Measurements from ENCODE around the gene CHRNA7. TPM values are rescaled to one million over a fixed set of nuclear protein-coding genes. Genes with fewer than 3 reads are reported as not detected.
"Not testable (repeated sequence)": the region's sequence is repeated elsewhere in the genome, so short reads cannot be mapped to it uniquely, and the experiment has no call there.

The CHRNA7 gene
- total and polyA plus RNA-seq, 2 donors: 2.0 to 3.8 TPM

DNA sequence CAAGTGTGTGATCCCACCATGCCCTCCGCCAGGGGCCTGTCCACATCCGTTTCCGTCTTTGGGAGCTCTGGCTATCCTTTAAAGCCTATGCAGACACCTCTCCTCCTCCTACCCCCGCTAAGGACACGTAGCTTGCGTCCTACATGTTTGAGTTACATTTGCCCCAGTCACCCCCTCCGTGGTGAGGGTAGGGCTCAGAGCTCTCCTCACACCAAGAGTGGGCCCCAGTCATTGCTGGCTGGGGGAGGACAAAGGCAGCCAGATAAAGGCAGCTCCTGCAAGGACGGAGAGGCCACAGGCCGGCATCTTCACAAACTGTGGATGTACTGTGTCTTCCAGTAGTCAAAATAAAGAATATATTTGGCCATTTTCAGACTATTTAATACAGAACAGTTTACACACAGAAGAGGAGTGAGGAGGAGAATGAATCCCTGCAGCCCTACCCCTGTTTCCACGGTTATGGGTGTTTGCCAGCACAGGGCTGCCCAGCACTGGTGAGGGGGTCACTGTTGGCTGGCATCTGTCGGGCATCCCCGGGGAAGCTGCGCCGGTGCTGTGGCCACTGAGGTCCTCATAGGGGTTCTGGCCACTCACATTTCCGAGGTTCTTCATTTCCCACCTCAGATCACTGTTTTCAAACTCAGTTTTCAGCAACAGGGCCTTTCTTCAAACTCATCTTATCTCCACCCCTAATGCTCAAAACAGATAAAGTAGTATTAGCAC lies 118.7 kb downstream of the CHRNA7 start:
- H3K36me3 ChIP-seq (ENCODE audit: insufficient read depth): no peaks in the 10 kb centered on the region

DNA sequence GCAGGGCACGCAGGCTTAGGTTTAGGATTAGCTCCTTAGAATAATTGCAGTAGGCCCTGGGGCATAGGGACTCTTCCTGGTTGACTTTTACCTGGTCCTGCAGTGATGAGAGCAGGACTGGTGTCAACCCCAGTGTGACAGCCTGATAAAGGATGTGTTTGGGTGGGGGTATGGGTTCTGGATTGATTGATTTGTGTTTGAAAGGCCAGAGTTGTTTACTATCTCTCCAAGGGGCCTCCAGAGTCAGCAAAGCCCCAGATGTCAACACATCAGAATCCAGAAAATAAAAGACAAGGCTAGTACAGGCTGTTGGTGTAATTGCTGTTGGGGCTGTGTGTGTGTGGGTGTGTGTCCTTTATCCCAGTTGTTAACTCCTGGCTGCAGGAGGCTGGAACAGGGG lies 122.3 kb downstream of the CHRNA7 start:
- WGBS: 50% methylated on average over 1 of the region's 1 CpG
- Histone ChIP-seq H3K36me3 (ENCODE audit: insufficient read depth) (no peaks in the 10 kb centered on the region), H3K4me1 (ENCODE audit: insufficient read depth) (no peaks in the 10 kb centered on the region), H3K4me3 (ENCODE audit: low read depth, low read length) (no peak overlapping the region), H3K27ac (ENCODE audit: low read depth) (no peak overlapping the region)
- no peak for DNase-seq (ENCODE audit: extremely low spot score)

More for the DNA sequence above, 118.7 kb downstream of the CHRNA7 start:
- Histone ChIP-seq H3K4me3 (ENCODE audit: low read depth, low read length) (no peak overlapping the region), H3K27ac (ENCODE audit: low read depth) (no peak overlapping the region), H3K4me1 (ENCODE audit: insufficient read depth) (no peaks in the 10 kb centered on the region)
- 68% methylated on average over 15 of the region's 15 CpGs for WGBS
- DNase-seq (ENCODE audit: extremely low spot score): no peak

DNA sequence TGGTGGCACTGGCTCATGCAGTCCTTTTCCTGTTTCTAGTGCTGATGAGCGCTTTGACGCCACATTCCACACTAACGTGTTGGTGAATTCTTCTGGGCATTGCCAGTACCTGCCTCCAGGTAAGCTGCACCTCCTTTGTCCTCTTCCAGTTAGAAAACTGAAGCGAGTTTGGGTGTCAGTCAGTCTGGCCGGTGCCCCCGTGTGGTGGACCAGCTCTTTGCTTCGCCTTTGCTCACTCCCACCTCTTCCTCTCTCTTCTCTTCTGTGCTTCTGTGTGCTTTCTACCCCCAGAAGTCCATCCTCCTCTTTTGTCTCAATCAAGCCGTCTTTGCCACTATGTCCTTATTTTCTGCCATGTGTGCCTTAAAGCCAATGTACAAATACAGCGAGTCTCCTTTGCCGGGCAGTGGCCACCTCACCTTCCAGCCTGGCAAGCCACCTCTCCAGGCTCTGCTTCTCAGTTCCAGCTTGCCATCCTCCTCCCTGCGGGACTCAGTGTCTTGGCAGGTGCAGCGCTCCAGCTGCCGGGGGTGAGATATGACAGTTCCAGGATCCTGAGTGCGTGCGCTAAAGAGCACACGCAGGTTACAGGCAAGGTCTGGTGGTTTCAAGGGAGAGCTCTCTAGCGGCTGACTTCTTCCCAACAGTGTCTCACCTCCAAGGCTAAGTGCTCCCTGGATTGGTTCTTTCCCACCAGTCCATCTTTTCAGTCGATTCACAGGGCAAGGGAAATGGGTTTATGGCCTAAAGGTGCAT lies 123.7 kb downstream of the CHRNA7 start:
- not testable (repeated sequence) for H3K36me3 ChIP-seq (ENCODE audit: insufficient read depth); H3K4me3 ChIP-seq (ENCODE audit: low read depth, low read length); H3K27ac ChIP-seq (ENCODE audit: low read depth); DNase-seq (ENCODE audit: extremely low spot score); H3K4me1 ChIP-seq (ENCODE audit: insufficient read depth)
- WGBS: no CpG with 5 or more reads among the region's 18 CpGs

DNA sequence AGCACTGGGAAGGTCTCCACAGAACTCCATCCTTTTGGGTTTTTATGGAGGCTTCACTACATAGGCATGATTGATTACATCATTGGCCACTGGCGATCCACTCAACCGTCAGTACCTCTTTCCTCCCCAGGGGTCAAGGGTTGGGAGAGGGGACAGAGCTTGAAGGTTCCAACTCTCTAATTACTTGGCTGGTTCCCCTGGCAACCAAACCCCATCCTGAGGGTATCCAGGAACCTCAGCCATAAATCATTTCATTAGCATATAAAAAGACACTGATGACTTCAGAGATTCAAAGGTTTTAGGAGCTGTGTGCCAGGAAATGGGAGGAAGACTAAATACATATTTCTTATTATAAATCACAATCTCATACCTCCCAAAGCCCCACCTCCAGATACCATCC lies 131.8 kb downstream of the CHRNA7 start:
- H3K36me3 ChIP-seq (ENCODE audit: insufficient read depth); H3K4me1 ChIP-seq (ENCODE audit: insufficient read depth); DNase-seq (ENCODE audit: extremely low spot score); H3K4me3 ChIP-seq (ENCODE audit: low read depth, low read length); H3K27ac ChIP-seq (ENCODE audit: low read depth): not testable (repeated sequence)
- WGBS: no CpG with 5 or more reads among the region's 2 CpGs

DNA sequence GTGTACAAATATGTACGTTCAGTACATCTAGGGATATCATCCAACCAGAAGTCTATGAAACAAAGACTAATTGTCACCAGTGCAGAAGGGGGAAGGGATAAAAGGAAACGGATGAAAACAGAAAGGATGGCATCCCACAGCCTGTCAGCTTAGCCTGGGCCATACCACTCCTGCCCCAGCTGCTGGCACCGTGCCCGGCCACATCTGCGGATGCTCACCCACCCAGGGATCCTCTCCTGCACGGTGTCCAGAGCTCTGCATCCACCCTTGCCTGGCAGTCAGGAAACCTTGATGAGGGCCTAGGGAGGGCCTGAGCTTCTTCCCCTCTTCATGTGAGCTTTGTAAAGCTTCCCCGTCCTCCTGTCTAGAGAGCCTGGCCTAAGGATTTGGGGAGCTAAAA lies 133.8 kb downstream of the CHRNA7 start:
- H3K36me3 ChIP-seq (ENCODE audit: insufficient read depth); H3K4me3 ChIP-seq (ENCODE audit: low read depth, low read length); H3K27ac ChIP-seq (ENCODE audit: low read depth); H3K4me1 ChIP-seq (ENCODE audit: insufficient read depth); DNase-seq (ENCODE audit: extremely low spot score): not testable (repeated sequence)
- no CpG with 5 or more reads among the region's 7 CpGs for WGBS

DNA sequence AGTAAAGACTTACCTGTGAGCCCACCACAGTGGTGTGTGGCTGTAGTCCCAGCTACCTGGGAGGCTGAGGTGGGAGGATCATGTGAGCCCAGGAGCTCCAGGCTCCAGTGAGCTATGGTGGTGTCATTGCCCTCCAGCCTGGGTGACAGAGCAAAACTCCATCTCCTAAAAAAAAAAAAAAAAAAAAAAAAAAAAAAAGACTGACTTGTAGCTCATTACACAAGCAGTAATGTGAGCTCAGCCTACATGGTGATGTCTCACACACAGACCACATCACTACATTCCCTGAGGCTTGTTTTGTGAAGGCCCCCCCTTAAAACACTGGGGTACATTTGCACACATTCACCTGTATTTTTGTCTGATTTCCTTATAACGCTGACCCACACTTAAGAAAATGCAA lies 134.4 kb downstream of the CHRNA7 start:
- H3K36me3 ChIP-seq (ENCODE audit: insufficient read depth); H3K4me1 ChIP-seq (ENCODE audit: insufficient read depth); DNase-seq (ENCODE audit: extremely low spot score); H3K4me3 ChIP-seq (ENCODE audit: low read depth, low read length); H3K27ac ChIP-seq (ENCODE audit: low read depth): not testable (repeated sequence)
- WGBS: no CpG with 5 or more reads among the region's 1 CpG

DNA sequence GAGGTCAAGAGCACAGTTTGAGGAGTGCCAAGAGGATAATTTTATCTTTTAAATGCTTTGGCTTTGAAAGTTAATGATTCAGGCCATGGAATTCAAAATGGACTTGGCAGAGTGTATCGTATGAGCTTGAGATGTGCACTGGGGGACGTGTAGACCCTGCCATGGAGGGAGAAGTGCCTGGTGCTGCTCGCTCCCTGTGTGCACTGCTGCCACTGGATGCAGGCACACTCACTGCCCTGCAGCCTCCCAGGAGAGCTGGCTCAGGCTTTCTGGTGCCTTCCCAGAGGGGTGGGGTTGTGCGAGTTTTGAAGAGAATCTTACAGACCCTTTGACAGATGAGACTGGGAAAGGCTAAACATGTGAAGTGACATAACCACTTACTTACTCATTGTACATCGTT lies 135.5 kb downstream of the CHRNA7 start:
- H3K4me1 ChIP-seq (ENCODE audit: insufficient read depth); DNase-seq (ENCODE audit: extremely low spot score); H3K4me3 ChIP-seq (ENCODE audit: low read depth, low read length); H3K36me3 ChIP-seq (ENCODE audit: insufficient read depth); H3K27ac ChIP-seq (ENCODE audit: low read depth): not testable (repeated sequence)
- 50% methylated on average over 1 of the region's 5 CpGs for WGBS

DNA sequence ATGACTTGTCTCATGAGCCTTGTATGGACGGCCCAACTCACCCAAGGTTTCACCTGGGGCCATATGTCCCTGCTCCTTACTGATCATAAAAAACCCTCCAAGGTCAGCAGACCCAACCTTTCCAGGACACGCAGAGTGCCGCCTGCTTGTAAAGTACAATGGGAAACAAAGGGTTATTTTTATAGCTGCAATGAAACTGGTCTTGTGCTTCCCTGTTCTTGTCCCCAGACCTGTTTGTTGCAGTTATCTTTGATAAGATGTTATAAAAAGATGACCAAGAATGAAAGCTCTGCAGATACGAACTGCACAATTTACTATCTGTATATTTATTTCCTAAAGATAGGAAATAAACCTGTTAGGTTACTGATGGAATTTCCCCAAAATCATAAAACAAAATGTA lies 136.0 kb downstream of the CHRNA7 start:
- H3K4me3 ChIP-seq (ENCODE audit: low read depth, low read length); H3K4me1 ChIP-seq (ENCODE audit: insufficient read depth); H3K36me3 ChIP-seq (ENCODE audit: insufficient read depth); H3K27ac ChIP-seq (ENCODE audit: low read depth); DNase-seq (ENCODE audit: extremely low spot score): not testable (repeated sequence)
- 88% methylated on average over 4 of the region's 4 CpGs for WGBS

DNA sequence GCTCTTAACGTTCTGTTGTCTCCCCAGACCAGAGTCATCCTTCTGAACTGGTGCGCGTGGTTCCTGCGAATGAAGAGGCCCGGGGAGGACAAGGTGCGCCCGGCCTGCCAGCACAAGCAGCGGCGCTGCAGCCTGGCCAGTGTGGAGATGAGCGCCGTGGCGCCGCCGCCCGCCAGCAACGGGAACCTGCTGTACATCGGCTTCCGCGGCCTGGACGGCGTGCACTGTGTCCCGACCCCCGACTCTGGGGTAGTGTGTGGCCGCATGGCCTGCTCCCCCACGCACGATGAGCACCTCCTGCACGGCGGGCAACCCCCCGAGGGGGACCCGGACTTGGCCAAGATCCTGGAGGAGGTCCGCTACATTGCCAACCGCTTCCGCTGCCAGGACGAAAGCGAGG lies 137.6 kb downstream of the CHRNA7 start:
- H3K27ac ChIP-seq (ENCODE audit: low read depth); H3K4me3 ChIP-seq (ENCODE audit: low read depth, low read length); H3K36me3 ChIP-seq (ENCODE audit: insufficient read depth); DNase-seq (ENCODE audit: extremely low spot score); H3K4me1 ChIP-seq (ENCODE audit: insufficient read depth): not testable (repeated sequence)
- over 99% methylated on average over 17 of the region's 35 CpGs for WGBS

DNA sequence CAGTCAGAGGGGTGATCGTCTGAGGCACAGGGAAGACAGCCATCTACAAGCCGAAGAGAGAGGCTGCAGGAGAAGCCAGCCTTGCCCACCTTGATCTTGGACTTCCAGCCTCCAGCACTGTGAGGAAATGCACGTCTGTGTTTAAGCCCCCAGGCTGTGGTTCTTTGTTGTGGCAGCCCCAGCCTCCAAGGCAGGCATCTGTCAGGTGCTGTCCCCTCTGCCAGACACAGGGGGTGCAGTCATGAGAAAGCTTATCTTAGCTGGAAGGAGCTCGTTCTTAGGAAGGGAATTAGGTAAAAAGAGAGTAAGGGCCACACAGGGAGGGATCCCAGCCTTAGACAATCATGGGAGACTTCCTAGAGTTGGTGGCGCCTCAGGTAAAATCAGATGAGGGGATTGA lies 150.3 kb downstream of the CHRNA7 start:
- DNase-seq (ENCODE audit: extremely low spot score); H3K27ac ChIP-seq (ENCODE audit: low read depth); H3K4me1 ChIP-seq (ENCODE audit: insufficient read depth); H3K36me3 ChIP-seq (ENCODE audit: insufficient read depth); H3K4me3 ChIP-seq (ENCODE audit: low read depth, low read length): not testable (repeated sequence)
- WGBS: no CpG with 5 or more reads among the region's 5 CpGs

DNA sequence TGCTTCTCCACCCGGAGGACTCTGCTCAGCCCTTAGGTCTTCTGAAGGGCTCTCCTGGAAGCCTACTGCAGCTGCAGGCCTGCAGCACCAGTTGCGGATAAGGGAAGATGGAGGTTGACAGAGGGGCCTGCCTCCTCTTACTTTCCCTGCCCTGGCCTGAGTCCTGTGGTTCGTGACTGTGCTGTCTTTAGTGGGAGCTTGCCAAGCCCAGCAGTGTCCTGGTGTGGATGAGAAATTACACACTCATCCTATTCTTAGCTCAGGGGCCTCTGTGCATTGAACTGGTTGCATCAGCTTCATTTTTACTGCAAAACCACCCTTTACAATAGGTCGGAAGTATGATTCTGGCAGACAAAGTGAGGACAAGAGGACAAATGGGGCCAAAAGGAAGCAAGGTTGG lies 163.5 kb downstream of the CHRNA7 start:
- DNase-seq (ENCODE audit: extremely low spot score); H3K27ac ChIP-seq (ENCODE audit: low read depth); H3K4me1 ChIP-seq (ENCODE audit: insufficient read depth); H3K36me3 ChIP-seq (ENCODE audit: insufficient read depth); H3K4me3 ChIP-seq (ENCODE audit: low read depth, low read length): not testable (repeated sequence)
- WGBS: no CpG with 5 or more reads among the region's 4 CpGs

DNA sequence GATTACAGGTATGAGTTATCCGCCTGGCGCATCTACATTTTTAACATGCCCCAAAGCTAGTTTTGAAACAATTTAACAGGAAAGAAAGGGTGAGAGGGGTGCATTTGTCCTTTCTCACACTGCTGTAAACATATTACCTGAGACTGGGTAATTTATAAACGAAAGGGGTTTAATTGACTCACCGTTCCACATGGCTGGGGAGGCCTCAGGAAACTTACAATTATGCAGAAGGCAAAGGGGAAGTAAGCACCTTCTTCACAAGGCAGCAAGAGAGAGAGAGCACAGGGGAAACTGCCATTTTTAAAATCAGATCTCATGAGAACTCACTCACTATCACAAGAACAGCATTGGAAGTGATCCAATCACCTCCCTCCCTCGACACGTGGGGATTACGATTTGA lies 165.9 kb downstream of the CHRNA7 start:
- DNase-seq (ENCODE audit: extremely low spot score); H3K27ac ChIP-seq (ENCODE audit: low read depth); H3K4me3 ChIP-seq (ENCODE audit: low read depth, low read length); H3K4me1 ChIP-seq (ENCODE audit: insufficient read depth); H3K36me3 ChIP-seq (ENCODE audit: insufficient read depth): not testable (repeated sequence)
- WGBS: 49% methylated on average over 3 of the region's 7 CpGs

DNA sequence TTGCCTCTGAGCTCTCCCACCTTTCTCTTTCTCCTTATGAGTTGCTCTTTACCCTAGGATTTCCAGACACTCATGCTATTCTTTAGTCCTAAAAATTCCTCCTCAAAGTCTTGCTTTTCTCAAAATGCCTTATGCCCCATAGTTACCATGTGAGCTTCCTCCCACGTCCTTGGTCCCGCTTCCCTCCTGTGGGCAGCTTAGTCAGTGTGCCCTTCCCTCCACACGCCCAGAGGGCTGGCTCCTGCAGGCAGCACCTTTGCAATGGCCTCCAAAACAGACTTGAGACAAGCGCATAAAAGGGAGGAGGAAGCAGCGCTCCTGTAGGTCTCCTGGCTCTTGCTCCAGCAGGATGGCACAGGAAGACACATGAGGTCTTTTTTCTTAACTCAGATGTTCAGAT lies 168.6 kb downstream of the CHRNA7 start:
- not testable (repeated sequence) for H3K4me3 ChIP-seq (ENCODE audit: low read depth, low read length); H3K4me1 ChIP-seq (ENCODE audit: insufficient read depth); H3K36me3 ChIP-seq (ENCODE audit: insufficient read depth); H3K27ac ChIP-seq (ENCODE audit: low read depth); DNase-seq (ENCODE audit: extremely low spot score)
- 86% methylated on average over 3 of the region's 5 CpGs for WGBS

DNA sequence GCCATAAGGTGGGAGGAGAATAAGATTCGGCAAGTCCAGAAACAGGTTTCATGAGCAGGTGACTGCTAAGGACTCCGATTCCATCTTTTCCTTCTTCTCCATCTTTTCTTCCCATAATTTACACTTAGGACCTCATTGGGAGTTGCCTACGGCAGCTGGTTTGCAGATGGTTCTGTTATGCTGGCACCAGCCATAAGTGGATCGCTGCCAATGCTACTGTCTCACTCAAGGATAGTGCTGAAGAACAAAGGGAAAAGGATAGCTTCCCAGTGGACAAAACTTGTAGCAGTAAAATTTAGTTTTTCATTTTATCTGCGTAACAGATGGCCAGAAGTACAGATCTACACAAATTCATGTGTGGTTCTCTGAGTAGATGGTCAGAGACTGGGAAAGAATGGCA lies 178.8 kb downstream of the CHRNA7 start:
- not testable (repeated sequence) for H3K27ac ChIP-seq (ENCODE audit: low read depth); DNase-seq (ENCODE audit: extremely low spot score); H3K4me1 ChIP-seq (ENCODE audit: insufficient read depth); H3K36me3 ChIP-seq (ENCODE audit: insufficient read depth); H3K4me3 ChIP-seq (ENCODE audit: low read depth, low read length)
- WGBS: no CpG with 5 or more reads among the region's 5 CpGs

All from urinary bladder (tissue), 4 donors.